Stimulated activated CD8-positive, alpha-beta memory T cell treated with anti-CD3 and anti-CD28 coated beads, Interleukin-7, amount 100 ng/mL, for 4 hours (primary cell): ENCODE results near the gene KATNA1.
"Not testable (repeated sequence)": the region's sequence is repeated elsewhere in the genome, so short reads cannot be mapped to it uniquely, and the experiment has no call there.

Experiments used
- DNase-seq, 2 donors: peaks; one replicate each; pipeline ENCODE4 v3.0.0-alpha.2; 2020; ENCODE audit warnings: low read depth in 2 of 2

The KATNA1 gene

DNA sequence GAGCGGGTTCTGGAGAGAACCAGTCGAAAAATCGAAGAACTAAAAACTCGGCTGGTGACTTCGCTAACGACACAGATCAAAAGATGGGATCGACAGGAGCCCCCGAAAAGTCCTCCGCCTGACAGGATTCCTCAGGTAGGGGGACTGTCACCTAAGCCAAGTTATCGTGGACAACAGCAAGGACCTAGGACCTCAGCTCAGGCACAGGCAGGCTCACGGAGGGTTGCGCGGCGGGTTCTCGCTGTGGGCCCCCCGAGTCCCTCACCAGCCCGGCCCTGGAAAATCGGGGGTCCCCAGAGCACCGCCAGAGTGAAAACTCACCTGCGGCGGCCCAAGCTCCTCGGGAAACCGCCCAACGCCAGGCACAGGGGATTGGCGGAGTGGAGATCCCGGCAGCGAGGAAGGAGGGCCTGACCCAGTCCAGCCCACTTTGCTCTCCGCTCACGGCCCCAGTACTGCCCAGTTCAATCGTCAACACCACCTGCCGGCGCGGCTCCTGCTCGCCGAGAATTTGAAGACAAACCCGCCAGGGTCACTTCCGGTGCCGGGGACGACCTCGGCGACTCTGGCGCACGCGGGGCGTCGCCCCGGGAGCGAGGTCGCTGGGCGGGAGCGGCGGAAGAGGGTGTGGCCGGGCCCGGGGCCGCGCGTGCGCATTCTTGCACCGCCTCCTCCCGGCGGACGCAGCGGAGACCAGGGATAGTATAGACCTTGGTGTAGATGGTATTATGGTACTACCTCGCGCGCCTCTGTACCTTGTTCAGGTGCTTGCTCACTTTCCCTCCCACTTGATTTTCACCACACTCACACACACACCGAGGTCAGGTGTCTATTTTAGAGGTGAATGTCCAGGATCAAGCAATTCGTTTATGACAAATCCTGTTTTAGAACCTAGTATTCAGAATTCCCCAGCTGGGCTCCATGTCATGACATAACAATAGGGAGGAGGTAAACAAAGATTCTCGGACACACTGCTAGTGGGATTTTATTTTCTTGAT is at the start of gene KATNA1:
Gene KATNA1 (minus strand): TSS at position 567 of the 998 bp plus-strand sequence. CDS start 10,167 bp downstream, outside the sequence.
- DNase-seq = peak; percentile 68 to 82

DNA sequence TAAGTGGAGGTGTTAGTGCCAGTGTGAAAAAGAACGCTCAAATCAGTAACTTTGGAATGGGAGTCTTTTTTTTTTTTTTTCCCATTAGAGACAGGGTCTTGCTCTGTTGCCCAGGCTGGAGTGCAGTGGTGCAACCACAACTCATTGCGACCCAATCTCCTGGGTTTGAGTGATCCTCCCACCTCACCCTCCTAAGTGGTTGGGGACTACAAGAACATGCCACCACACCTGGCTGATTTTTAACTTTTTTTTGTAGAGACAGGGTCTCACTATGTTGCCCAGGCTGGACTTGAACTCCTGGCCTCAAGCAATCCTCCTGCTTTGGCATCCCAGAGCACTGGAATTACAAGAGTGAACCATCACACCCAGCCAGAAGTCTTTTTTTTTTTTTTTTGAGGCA is 49.7 kb upstream of the KATNA1 start:
- DNase-seq = no peak

DNA sequence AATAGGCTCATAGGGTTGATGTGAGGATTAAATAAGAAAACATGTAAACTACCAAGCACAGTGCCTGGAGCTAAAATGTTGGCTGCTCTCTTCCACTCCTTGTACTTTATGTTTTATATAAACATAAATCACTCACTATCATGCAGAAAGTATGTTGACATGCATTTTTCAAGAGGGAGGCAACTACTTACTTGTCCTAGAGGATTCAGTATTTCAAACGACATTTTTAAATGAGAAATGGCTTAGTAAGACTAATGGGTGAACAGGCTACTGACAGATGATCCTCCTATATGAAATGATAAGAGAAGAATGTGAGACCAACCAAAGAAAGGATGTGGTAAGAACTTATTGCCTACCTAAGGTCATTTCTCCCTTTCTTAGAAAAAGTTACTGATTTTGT is 48.4 kb upstream of the KATNA1 start:
- DNase-seq = no peak

DNA sequence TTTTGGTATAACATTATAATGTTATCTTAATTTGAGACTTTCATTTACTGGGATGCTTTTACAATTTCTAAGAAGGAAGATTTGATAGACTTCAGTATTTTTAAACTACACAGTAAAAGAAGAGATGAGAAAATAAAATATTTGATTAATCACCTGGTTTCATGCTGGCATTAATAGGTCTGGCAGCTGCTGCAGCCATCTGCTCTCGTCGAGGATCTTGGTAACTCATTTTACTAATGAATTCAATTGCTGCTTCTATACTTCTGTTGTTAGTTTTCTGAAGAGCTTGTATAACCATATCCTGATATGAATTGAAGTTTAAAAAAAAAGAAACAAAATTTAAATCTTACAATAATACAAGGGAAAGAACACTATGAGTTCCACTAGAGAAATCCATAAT is 46.4 kb upstream of the KATNA1 start:
- DNase-seq = no peak

DNA sequence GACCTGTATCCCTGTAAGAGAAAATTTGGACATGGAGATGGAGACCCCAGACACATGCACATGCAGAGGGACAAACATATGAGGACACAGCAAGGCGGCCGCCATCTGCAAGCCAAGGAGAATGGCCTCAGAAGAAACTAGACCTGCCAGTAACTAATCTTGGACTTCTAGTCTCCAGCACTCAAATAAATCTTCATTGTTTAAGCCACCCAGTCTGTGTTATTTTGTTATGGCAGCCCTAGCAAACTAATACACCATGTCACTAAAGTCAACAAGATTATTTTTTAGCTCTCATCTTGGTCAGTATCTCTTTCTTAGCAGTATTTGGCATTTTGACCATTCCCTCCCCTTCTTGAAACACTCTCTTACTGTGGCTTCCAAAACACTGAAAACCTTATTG is 42.7 kb upstream of the KATNA1 start:
- DNase-seq = no peak

DNA sequence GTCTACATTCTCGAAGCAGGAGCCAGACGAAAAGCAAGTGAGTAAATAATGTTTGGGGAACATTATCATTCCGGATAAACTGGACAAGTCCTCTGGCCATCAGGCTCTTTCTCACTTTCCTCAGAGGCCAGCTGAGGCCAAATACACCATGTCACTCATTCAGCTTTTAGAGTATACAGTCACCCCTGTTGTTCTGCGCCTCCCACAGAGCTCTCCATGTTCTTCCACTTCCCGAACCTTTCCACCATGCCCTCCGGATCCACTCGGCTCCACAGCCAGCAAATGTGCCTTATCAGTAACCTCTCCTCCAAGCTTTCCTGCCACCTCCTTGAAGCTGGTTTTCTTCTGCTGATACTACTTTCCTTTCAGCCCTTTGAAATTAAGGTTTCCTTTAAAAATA is 37.7 kb upstream of the KATNA1 start:
- no peak for DNase-seq

DNA sequence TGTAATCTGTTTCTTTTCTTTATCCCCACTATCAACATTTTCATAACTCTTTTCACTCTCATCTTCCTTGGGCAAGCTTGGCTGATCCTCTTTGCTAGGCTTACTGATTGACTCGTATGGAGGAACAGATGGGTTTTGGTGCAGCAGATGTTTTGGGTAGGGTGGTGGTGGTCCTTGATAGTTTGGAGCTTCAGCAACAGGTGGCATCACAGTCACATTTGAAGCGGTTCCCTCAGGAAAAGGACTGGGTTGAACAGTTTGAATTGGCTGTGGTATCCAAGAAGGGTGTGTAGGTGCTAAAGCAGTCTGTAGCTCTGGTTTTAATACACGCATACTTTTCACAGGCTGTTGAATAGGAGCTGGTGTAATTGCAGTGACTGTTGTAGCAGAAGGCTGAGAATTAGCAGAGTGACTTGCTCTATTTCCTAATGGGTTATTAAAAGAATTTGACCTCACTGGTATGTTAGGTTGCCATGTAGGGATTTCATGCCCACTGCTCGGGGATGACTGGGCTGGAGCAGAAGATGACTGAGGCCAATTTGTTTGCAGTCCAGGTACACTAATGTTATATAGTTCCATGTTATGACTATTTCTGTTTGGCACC is 34.8 kb upstream of the KATNA1 start:
- no peak for DNase-seq

DNA sequence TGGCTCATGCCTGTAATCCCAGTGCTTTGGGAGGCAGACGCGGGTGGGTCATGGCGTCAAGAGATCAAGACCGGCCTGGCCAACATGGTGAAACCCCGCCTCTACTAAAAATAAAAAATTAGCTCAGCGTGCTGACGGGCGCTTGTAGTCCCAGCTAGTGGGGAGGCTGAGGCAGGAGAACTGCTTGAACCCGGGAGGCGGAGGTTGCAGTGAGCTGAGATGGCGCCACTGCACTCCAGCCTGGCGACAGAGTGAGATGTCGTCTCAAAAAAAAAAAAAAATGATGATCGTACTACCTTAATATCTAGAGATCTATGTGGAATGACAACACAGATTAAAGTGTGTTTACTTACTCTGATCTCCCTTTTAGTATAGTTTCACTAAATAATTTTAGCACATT is 33.3 kb upstream of the KATNA1 start:
- not testable (repeated sequence) for DNase-seq

DNA sequence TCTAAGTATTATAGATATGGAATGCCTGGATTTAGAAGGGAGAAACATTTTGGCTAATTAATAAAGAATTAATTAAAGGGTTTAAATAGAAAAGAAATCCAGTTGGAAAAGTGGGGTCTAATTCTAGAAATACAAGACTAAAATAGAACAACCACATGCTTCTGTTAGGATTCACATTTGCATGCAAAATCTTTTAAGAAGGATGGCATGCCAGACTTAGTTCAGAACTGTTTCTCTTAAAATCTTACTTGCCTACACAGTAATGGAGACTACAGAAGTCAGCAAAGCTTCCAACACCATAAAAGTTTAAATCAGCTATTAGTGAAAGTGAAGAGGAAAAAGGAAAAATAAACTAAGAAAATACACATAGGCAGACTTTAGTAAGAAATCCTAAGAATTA is 32.7 kb upstream of the KATNA1 start:
- no peak for DNase-seq

DNA sequence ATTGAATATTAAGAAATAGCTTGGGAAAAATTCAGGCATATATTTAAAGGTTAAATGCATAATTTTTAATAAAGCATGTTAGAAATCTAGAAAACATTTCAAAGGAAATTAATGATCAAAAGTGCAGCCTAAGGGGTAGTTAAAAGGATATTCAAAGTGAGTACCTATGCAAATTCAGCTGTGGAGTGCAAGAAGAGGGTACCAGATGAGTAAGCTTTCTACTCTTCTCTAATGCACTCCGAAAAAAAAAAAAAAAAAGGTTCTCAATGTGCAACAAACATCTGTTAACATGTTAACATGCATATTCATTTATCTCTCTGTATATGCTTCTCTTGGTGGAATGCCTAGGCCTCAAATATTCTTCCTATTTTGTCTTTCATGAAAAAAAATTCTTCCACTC is 32.0 kb upstream of the KATNA1 start:
- DNase-seq = no peak

DNA sequence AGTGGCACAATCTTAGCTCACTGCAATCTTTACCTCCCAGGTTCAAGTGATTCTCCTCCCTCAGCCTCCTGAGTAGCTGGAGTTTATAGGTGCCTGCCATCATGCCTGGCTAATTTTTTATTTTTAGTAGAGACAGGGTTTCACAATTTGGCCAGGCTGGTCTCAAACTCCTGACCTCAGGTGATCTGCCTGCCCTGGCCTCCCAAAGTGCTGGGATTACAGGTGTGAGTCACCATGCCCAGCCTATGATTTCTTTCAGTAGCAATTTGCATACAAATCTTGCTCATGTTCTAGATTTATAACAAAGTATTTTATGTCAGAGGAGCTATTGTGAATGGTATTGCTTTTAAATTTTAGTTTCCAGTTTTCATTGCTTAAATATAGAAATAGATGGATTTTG is 23.8 kb upstream of the KATNA1 start:
- not testable (repeated sequence) for DNase-seq

DNA sequence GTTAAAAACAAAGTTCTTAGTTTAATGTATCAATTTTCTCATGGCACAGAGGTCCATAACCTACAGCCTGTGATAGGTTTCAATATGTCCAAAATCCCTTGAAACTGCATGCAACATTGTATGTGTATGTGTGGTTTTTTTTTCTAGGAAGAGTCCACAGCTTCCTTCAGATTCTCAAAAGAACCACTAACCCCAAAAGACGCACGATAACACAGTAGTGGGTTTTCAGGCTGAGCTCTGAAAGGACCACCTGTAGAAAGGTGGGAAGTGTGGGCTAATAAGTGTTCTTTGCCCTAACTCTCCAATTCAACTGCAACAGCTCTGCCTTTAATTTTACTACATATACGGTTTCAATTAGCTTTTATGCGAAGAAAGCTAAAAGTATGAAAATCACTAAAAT is 11.5 kb upstream of the KATNA1 start:
- DNase-seq = no peak

DNA sequence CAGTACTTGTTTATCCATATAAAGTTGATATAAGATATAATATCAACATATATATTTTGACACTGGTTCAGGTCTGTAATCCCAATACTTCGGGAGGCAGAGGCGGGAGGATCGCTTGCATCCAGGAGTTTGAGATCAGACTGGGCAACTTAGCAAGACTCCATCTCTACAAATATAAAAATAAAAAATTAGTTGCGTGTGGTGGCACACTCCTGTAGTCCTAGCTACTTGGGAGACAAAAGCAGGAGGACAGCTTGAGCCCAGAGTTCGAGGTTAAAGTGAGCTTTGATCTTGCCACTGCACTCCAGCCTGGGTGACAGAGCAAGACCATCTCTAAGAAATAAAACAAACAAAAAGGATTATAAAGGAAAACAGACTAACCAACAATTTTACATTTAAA is 8.9 kb upstream of the KATNA1 start:
- DNase-seq = no peak

DNA sequence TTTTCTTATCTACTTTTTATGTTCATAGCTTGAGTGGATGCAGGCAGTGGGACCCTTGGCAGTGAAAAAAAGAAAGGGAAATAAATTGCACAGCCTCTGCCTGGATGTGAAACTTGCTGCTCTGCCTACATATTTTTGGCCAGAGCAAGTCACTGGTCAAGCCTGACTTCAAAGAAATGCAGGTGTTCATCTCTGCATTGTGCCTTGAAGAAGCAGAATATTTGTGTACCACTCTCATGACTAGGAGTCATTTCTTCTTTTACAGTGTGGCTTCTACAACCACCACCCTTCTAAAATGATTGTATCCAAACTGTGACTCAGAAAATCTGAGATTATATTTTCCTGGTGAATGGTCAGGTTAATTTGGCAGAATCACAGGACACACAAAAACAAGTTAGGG is 2.5 kb upstream of the KATNA1 start:
- DNase-seq = no peak

DNA sequence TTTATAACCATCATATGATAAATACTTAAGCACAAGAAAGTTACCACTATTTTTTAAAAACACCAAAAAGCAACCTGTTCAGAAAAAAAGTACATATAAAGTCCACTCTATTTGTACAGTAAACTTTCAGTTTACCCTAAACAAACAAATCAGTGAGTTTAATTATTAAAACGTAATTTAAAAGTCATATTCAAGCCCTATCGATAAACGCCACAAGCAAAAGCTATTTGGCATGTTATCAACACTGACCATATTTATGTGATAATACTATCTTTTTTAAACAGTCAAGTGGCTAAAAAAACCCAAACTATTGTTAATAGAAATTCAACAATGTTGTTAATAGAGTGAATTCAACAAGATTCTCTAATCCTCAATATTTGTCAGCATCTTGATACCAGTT is 1.9 kb downstream of the KATNA1 start:
- DNase-seq = no peak

DNA sequence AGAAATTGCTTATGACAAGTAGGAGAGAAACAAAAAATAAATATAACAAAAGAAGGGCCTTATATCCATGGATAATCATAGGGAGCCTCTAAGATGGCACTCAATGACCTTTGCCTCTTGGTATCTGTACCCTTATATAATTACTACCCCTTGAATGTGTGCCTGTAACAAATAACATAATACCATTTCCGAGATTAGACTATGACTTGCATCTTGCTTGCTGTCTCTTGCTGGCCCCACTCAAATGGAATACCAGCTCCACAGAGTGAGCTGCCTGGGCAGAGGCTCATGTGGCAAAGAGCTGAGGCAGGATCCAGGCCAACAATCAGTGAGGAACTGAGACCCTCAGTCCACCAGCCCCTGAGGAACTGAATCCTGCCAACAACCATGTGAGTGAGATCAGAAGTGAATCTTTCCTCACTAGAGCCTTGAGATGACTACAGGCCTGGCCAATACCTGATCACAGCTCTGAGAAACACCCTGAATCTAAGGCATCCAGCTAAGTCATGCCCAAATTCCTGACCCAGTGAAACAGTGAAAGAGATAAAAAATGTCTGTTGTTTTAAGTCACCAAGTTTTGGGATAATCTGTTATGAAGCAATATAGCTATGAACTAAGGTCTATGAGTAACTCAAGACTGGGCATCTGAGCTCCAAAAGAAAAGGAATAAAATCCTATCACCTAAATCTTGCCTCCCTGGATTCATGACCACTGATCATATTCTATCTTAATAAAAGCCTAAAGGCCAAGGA is 5.5 kb downstream of the KATNA1 start:
- DNase-seq = no peak

DNA sequence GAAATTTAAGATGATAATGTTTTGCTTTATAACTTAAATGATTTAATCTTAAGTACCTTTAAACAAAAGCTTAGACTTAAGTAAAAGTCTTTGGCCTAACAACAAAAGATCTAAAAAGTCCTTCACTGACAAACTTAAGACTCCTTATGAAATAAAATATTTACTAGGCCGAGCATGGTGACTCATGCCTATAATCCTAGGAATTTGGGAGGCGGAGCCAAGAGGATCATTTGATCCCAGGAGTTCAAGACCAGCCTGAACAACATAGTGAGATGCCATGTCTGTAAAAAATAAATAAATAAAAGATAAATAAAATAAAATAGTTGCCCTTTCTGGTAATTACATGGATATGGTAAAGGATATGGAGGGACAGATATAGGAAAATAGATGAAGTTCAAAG is 12.4 kb downstream of the KATNA1 start:
- no peak for DNase-seq

DNA sequence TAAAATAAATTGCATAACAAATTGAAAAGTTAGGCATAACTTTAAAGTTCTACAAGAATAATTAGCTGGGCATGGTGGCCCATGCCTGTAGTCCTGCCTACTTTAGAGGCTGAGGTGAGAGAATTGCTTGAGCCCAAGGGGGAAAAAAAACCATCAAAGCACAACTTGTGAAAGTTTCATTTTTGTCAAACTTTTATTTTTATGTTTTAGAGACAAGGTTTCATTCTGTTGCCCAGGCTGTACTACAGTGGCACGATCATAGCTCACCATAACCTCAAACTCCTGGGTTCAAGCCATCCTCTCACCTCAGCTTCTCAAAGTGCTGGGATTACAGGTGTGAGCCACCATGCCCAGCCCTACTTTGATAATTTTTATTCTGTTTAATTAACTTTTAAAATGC is 14.2 kb downstream of the KATNA1 start:
- no peak for DNase-seq

DNA sequence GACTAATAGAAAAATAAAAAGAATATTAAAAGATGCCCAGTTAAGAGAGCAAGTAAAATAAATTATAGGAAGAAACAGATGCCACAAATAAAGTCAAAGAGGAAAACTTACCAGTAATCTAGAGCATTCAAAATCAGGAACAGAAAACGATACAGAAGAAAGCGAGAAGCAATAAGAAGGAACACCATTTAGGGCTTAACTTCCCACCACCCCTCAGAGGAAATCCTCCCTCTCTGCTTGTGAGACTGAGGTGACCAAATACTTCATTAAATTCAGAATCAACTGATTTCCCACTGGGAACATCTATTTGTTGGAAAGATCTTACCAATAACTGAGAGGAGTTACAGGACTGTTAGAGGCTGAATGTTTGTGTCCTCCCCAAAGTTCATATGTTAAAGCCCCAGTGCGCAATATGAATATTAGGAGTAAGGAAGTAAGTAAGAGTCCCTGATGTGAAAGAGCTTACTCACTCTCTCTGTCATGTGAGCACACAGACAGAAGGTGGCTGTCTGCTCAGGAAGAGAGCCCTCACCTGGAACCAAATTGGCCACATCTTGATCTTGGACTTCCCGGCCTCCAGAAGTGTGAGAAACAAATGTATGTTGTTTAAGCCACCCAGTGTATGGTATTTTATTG is 19.5 kb downstream of the KATNA1 start:
- DNase-seq = no peak

DNA sequence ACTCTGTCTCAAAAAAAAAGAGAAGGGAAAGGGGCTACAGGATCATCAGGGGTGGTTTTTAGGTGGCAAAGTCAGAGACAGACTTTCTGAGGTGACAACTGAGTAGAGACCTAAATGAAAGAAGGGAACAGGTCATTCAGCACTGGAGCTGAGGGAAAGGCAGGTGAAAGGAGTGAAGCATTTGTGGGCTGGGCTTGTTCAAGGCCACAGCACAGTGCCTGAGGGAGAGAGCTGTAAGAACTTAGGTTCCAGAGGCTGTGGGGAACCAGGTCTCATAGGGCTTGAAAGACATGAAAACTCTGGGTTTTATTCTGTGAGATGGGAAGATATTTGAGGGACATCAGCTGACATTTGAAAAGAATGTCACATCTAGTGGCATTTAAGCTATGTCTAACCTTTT is 20.8 kb downstream of the KATNA1 start:
- DNase-seq = no peak

DNA sequence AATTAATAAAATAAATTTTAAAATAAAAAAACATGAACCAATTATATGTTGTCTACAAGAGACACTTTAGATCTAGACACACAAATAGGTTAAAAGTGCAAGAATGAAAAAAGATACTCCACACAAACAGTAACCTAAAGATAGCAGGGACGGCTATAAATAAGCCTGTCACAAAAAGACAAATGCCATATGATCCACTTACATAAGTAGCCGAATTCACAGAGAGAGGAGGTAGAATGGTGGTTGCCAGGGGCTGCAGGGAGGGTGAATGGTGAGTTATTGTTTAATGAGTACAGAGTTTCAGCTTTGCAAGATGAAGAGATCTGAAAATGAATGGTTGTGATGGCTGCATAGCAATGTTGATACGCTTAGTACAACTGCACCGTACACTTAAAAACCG is 32.7 kb downstream of the KATNA1 start:
- no peak for DNase-seq

DNA sequence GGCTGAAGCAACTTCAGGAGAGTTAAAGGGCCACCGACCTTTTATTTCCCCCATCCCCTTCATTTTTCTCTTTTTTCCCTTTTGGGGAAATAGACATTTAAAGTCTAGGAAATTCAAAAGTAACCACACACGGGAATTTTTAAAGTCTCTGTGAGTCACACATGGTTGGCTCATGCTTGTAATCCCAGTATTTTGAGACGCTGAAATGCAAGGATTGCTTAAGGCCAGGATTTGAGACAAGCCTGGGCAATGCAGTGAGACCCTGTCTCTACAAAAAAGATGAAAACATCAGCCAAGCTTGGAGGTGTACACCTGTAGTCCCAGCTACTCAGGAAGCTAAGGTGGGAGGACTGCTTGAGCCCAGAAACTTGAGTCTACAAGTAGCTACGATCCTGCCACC is 34.2 kb downstream of the KATNA1 start:
- no peak for DNase-seq
